Neural cell (in vitro differentiated cells): ENCODE results near the gene MEX3D. TPM values are rescaled to one million over a fixed set of nuclear protein-coding genes. Genes with fewer than 3 reads are reported as not detected.

ENCODE experiments used
- H2AFZ ChIP-seq: fragments of 200-600, 300-800 bp; sonication (generic), shearing (Covaris generic); 2 replicates; pipeline ENCODE4 v1.6.0; 2014; ENCODE audit warnings: low read depth, mild to moderate bottlenecking, antibody characterized with exemption, low read length, moderate library complexity
- H3F3A ChIP-seq: fragments of 200-600 bp; shearing (Covaris generic); 2 replicates; pipeline ENCODE4 v1.6.1; 2016; ENCODE audit warnings: mild to moderate bottlenecking, moderate library complexity, mixed read lengths, antibody characterized with exemption, low read length; ENCODE audit not compliant: insufficient read depth, poor library complexity, severe bottlenecking
- H3K27ac ChIP-seq: fragments of 200-600, 300-800 bp; sonication (generic), shearing (Covaris generic); 2 replicates; pipeline ENCODE4 v1.5.1; 2014; ENCODE audit warnings: mild to moderate bottlenecking, low read length, moderate library complexity
- H3K27me3 ChIP-seq: fragments of 300-800, 200-600 bp; sonication (generic), shearing (Covaris generic); 2 replicates; pipeline ENCODE4 v1.6.0; 2014; ENCODE audit warnings: mild to moderate bottlenecking, low read depth, low read length, moderate library complexity; ENCODE audit not compliant: insufficient read depth
- H3K36me3 ChIP-seq: fragments of 300-800, 200-600 bp; sonication (generic), shearing (Covaris generic); 2 replicates; pipeline ENCODE4 v1.5.1; 2014; ENCODE audit warnings: mild to moderate bottlenecking, antibody characterized with exemption, low read length, moderate library complexity; ENCODE audit not compliant: insufficient read depth
- H3K4me2 ChIP-seq: fragments of 300-800, 200-600 bp; sonication (generic), shearing (Covaris generic); 2 replicates; pipeline ENCODE4 v1.6.0; 2014; ENCODE audit warnings: mild to moderate bottlenecking, low read length
- H3K4me3 ChIP-seq: fragments of 300-800, 200-600 bp; sonication (generic), shearing (Covaris generic); 2 replicates; pipeline ENCODE4 v1.5.1; 2014; ENCODE audit warnings: mild to moderate bottlenecking, low read length, moderate library complexity
- H3K79me2 ChIP-seq: fragments of 200-600 bp; shearing (Covaris generic); replicated peaks from 2 replicates; pipeline ENCODE4 v1.6.0; 2014; ENCODE audit warnings: mild to moderate bottlenecking, low read length, moderate library complexity; ENCODE audit not compliant: insufficient read depth
- H3K9ac ChIP-seq: fragments of 300-800, 200-600 bp; sonication (generic), shearing (Covaris generic); 2 replicates; pipeline ENCODE4 v1.6.1; 2016; ENCODE audit warnings: mild to moderate bottlenecking, low read length, mixed read lengths
- H3K9me2 ChIP-seq: fragments of 200-600 bp; shearing (Covaris generic); 2 replicates; pipeline ENCODE4 v1.6.1; 2016; ENCODE audit warnings: mild to moderate bottlenecking, low read length, mixed read lengths; ENCODE audit not compliant: insufficient read depth
- H3K9me3 ChIP-seq: fragments of 200-600, 300-800 bp; sonication (generic), shearing (Covaris generic); 2 replicates; pipeline ENCODE4 v1.6.1; 2016; ENCODE audit warnings: mild to moderate bottlenecking, mixed run types, low read length, moderate library complexity, mixed read lengths
- H4K20me1 ChIP-seq: fragments of 200-600 bp; shearing (Covaris generic); 2 replicates; pipeline ENCODE4 v1.6.1; 2016; ENCODE audit warnings: mild to moderate bottlenecking, mixed run types; ENCODE audit not compliant: insufficient read depth
- EP300 ChIP-seq: fragments of 450-650 bp; conservative IDR thresholded peaks from 2 replicates; pipeline ENCODE4 v1.6.1; 2014; ENCODE audit warnings: antibody characterized with exemption, mild to moderate bottlenecking, moderate library complexity; ENCODE audit not compliant: poor library complexity, severe bottlenecking
- EZH2 ChIP-seq: fragments of 200-600, 300-800 bp; shearing (Covaris generic), sonication (generic); IDR thresholded peaks from 2 replicates; pipeline ENCODE4 v1.6.1; 2014; ENCODE audit warnings: antibody characterized with exemption, low read length, borderline replicate concordance, mild to moderate bottlenecking; ENCODE audit not compliant: insufficient read depth, poor library complexity, severe bottlenecking
- MXI1 ChIP-seq: fragments of 450-650 bp; conservative IDR thresholded peaks from 2 replicates; pipeline ENCODE4 v1.6.1; 2014; ENCODE audit warnings: antibody characterized with exemption, mild to moderate bottlenecking; ENCODE audit not compliant: poor library complexity, severe bottlenecking
- POLR2AphosphoS5 ChIP-seq: IDR thresholded peaks from 2 replicates; pipeline ENCODE4 v1.6.1; 2012
- RAD21 ChIP-seq: fragments of 450-650 bp; conservative IDR thresholded peaks from 2 replicates; pipeline ENCODE4 v1.6.1; 2014; ENCODE audit warnings: antibody characterized with exemption, mild to moderate bottlenecking, moderate library complexity
- SMC3 ChIP-seq: fragments of 450-650 bp; conservative IDR thresholded peaks from 2 replicates; pipeline ENCODE4 v1.6.1; 2014; ENCODE audit warnings: antibody characterized with exemption, mild to moderate bottlenecking, moderate library complexity; ENCODE audit not compliant: poor library complexity
- TAF1 ChIP-seq: IDR thresholded peaks from 2 replicates; pipeline ENCODE4 v1.6.1; 2012; ENCODE audit warnings: low read depth
- polyA plus RNA-seq: library from polyadenylated mRNA; depleted of rRNA; stranded (reverse); fragments of >200 nt; gene quantifications from 2 replicates; pipeline ENCODE4 v1.2.3, GENCODE V29; 2014
- TF ChIP-seq, protein P1 (sequence below): fragments of 450-650 bp; IDR thresholded peaks from 2 replicates; pipeline ENCODE4 v1.5.1; 2014; ENCODE audit warnings: antibody characterized with exemption, mild to moderate bottlenecking, moderate library complexity; ENCODE audit not compliant: poor library complexity, severe bottlenecking
- TF ChIP-seq, protein P2 (sequence below): IDR thresholded peaks from 2 replicates; pipeline ENCODE4 v1.6.1; 2012; ENCODE audit warnings: borderline replicate concordance

The MEX3D gene
- polyA plus RNA-seq, 1 donor from 2014 or later, result 20.8 TPM

DNA sequence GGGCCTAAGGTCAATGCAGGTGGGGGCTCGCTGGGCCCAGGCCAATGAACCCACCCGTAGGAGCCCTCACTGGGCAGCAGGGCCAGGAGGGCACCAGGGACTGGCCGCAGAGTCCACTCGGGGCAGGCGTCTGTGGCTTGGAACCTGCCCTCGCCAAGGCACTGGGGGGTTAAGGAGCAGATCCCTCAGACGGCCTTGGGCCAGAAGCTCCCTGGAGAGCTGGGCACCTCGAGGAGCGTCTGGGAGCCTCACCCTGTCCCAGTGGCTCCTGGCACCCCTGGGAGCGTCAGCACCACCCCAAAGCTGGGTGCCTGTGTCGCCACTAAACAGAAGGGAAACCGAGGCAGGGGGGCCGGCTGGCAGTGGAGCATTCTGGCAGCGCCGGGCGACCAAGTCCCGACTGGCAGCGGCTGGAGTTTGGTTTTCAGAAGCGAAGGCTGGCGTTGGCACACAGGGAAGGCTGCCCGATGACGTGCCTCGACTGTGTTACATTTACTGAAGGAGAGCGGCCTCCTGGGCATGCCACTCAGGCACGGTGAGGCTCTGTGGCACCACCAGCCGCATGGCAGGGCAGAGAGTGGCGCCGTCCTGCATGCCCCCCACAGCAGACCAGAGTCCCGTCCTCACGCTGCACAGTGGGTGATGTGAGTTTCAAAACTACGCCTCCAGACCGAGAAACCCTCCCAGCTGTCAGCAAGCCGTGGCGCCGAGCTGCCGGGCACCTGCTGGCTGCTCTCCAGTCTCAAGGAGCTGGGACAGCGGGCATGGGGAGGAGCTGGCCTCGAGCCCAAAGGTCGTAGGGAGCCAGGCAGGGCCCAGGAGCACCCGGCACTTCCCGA lies 9.2 kb upstream of the MEX3D start:
- no peaks in the 10 kb centered on the region for H4K20me1 ChIP-seq
- no peaks in the 10 kb centered on the region for H3K27me3 ChIP-seq
- no peak overlapping the region for H3K4me3 ChIP-seq
- no peaks in the 10 kb centered on the region for H3F3A ChIP-seq
- TF ChIP-seq MXI1, result no peak
- TF ChIP-seq RAD21, result no peak
- TF ChIP-seq POLR2AphosphoS5, result no peak
- TF ChIP-seq EP300, result no peak
- TF ChIP-seq, protein P1, sequence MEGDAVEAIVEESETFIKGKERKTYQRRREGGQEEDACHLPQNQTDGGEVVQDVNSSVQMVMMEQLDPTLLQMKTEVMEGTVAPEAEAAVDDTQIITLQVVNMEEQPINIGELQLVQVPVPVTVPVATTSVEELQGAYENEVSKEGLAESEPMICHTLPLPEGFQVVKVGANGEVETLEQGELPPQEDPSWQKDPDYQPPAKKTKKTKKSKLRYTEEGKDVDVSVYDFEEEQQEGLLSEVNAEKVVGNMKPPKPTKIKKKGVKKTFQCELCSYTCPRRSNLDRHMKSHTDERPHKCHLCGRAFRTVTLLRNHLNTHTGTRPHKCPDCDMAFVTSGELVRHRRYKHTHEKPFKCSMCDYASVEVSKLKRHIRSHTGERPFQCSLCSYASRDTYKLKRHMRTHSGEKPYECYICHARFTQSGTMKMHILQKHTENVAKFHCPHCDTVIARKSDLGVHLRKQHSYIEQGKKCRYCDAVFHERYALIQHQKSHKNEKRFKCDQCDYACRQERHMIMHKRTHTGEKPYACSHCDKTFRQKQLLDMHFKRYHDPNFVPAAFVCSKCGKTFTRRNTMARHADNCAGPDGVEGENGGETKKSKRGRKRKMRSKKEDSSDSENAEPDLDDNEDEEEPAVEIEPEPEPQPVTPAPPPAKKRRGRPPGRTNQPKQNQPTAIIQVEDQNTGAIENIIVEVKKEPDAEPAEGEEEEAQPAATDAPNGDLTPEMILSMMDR, result no peak
- TF ChIP-seq EZH2, result no peak
- TF ChIP-seq TAF1, result no peak
- TF ChIP-seq, protein P2, sequence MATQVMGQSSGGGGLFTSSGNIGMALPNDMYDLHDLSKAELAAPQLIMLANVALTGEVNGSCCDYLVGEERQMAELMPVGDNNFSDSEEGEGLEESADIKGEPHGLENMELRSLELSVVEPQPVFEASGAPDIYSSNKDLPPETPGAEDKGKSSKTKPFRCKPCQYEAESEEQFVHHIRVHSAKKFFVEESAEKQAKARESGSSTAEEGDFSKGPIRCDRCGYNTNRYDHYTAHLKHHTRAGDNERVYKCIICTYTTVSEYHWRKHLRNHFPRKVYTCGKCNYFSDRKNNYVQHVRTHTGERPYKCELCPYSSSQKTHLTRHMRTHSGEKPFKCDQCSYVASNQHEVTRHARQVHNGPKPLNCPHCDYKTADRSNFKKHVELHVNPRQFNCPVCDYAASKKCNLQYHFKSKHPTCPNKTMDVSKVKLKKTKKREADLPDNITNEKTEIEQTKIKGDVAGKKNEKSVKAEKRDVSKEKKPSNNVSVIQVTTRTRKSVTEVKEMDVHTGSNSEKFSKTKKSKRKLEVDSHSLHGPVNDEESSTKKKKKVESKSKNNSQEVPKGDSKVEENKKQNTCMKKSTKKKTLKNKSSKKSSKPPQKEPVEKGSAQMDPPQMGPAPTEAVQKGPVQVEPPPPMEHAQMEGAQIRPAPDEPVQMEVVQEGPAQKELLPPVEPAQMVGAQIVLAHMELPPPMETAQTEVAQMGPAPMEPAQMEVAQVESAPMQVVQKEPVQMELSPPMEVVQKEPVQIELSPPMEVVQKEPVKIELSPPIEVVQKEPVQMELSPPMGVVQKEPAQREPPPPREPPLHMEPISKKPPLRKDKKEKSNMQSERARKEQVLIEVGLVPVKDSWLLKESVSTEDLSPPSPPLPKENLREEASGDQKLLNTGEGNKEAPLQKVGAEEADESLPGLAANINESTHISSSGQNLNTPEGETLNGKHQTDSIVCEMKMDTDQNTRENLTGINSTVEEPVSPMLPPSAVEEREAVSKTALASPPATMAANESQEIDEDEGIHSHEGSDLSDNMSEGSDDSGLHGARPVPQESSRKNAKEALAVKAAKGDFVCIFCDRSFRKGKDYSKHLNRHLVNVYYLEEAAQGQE, result no peak
- TF ChIP-seq SMC3, result no peak
- H3K9me2 ChIP-seq, result no peaks in the 10 kb centered on the region
- no peak overlapping the region for H3K4me2 ChIP-seq
- no peak overlapping the region for H2AFZ ChIP-seq
- peaks cover 7% of the 10 kb centered on the region for H3K36me3 ChIP-seq
- H3K9me3 ChIP-seq, result no peaks in the 10 kb centered on the region
- H3K27ac ChIP-seq, result no peak overlapping the region
- no peak overlapping the region for H3K9ac ChIP-seq
- H3K79me2 ChIP-seq, result no peaks in the 10 kb centered on the region

DNA sequence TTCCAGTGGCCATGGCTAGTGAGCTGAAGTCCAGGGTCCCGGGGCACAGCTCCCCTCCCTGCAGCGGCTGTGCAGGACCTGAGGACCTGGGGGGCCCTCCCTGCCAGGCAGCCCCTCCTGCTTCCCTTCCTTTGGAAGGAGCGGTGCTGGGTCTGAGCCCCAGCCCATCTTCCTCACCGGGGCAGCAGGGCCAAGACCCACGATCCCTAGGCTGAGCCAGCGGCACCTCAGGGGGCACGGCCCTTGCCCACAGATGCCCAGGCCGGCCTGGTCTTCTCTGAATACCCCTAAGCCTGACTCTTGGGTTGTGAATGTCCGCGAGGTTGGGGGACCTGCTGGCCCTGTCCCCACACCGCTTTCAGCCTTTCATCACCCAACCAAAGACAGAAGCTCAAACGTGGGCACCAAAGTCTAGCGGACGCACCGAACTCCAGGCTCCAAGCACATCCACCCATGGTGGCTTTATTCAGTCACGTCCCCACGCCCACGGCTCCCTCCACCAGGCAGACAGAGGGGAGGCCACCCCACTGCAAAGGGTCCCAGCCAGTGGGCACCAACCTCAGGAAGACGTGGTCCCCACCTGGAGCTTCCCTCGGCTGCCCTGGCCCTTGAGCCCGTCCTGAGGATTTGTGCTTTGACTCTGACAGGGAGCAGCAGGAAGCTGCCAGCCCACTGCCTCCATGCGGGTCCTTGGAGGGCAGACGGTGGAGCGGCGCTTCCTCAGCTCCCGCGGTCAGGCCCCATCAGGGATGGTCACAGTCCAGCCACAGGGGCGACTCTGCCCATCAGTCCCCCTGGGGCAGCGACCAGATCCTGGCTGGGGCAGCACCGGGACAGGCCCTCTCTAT lies 8.3 kb upstream of the MEX3D start:
- Histone ChIP-seq H2AFZ (no peak overlapping the region), H3K36me3 (peaks cover 7% of the 10 kb centered on the region), H3K27ac (no peak overlapping the region), H3K9me2 (no peaks in the 10 kb centered on the region), H3K9ac (no peak overlapping the region), H4K20me1 (no peaks in the 10 kb centered on the region), H3F3A (no peaks in the 10 kb centered on the region), H3K4me2 (no peak overlapping the region), H3K4me3 (no peak overlapping the region), H3K27me3 (no peaks in the 10 kb centered on the region), H3K79me2 (no peaks in the 10 kb centered on the region), H3K9me3 (no peaks in the 10 kb centered on the region)
- TF ChIP-seq SMC3 (no peak), EP300 (no peak), POLR2AphosphoS5 (no peak), TAF1 (no peak), EZH2 (no peak)
- TF ChIP-seq, protein P1, result no peak
